ENCODE results near the gene GATA2. TPM values are rescaled to one million over a fixed set of nuclear protein-coding genes. Genes with fewer than 3 reads are reported as not detected.
A peak's percentile ranks its signal among the peaks of the same experiment; 100 is the strongest.

The GATA2 gene
- total RNA-seq (ENCODE audit: unreplicated experiment): 37.9 TPM
- long read RNA-seq, partial matches to known transcripts: 12 of 16 reads
- long read RNA-seq, other reads (novel, unspliced or antisense): 1 of 16 reads

DNA sequence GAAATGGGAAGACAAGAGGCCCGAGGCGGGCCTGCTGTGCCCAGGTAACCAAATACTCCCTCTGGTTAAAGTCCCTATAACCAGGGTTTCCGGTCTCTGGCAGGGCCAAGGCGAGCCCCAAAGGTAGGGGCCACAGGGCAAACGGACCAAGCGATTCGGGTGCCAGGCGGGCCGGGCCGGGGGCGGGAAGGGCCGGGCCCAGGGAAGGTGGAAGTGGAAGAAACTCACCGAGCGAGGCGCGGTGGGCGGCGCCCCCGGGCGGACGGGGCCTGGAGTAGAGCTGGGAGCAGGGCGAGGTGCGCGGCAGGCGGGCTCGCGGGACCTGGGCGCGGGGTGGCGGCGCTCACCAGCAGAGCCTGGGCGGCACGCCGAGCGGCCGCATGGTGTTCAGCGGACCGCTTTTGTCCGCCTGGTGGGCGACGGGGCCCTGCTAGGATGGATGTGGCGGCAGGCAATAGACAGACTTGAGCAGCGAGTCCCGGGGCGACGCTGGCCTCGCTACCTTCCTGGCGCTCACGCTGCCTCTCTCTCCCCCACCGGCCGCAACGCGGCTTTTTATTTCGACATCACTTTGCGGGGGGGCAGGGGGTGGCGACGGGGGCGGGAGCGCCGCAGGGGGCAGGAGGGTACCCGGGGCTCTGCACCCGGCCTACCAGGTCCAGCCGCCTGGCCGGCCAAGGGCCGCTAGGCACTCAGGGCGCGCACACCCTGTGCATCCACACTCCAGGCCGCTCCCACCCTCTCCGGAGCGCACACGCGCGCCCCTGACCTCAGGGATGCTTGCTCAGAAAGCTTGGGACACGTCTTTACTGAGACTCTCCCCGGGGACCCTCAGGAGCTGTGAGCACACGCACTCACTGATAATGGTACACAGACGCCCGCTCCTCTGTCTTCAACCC lies at the start of gene GATA2:
TSS of gene GATA2 (minus strand) at position 531 of the 899 bp plus-strand sequence. CDS start 6,170 bp downstream, outside the sequence.
- peak; percentile 60 for DNase-seq (ENCODE audit: low spot score)
- Mint-ChIP-seq H3K27ac (ENCODE audit: unreplicated experiment) (no peak within 1 kb of the TSS), H3K4me3 (ENCODE audit: unreplicated experiment) (peak within 1 kb of the TSS; percentile 83), H3K36me3 (ENCODE audit: low read depth, unreplicated experiment) (peaks cover 11% of the 10 kb centered on the region), H3K27me3 (ENCODE audit: unreplicated experiment) (peaks cover 20% of the 10 kb centered on the region), H3K9me3 (ENCODE audit: unreplicated experiment) (no peaks in the 10 kb centered on the region), H3K4me1 (ENCODE audit: unreplicated experiment) (peaks cover 34% of the 10 kb centered on the region)
- TF ChIP-seq, protein P1, sequence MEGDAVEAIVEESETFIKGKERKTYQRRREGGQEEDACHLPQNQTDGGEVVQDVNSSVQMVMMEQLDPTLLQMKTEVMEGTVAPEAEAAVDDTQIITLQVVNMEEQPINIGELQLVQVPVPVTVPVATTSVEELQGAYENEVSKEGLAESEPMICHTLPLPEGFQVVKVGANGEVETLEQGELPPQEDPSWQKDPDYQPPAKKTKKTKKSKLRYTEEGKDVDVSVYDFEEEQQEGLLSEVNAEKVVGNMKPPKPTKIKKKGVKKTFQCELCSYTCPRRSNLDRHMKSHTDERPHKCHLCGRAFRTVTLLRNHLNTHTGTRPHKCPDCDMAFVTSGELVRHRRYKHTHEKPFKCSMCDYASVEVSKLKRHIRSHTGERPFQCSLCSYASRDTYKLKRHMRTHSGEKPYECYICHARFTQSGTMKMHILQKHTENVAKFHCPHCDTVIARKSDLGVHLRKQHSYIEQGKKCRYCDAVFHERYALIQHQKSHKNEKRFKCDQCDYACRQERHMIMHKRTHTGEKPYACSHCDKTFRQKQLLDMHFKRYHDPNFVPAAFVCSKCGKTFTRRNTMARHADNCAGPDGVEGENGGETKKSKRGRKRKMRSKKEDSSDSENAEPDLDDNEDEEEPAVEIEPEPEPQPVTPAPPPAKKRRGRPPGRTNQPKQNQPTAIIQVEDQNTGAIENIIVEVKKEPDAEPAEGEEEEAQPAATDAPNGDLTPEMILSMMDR (IDR thresholded peaks at IDR 0.05; ENCODE audit: unreplicated experiment): no peak

DNA sequence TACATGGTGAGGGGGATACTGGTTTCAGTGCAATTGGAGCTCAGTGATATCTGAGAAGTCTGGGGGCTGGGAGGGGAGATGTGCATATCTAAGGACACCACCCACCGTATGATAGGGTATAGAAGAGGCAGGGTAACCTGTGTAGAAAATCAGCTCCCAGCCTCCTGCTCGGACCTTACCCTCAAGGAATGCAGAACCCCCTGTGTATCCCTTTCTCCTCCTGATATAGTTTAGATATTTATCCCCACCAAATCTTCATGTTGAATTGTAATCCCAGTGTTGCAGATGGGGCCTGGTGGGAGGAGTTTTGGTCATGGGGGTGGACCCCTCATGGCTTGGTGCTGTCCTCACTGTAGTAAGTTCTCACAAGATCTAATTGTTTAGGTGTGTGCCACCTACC lies 48.2 kb upstream of the GATA2 start:
- H3K4me3 Mint-ChIP-seq (ENCODE audit: unreplicated experiment): no peak overlapping the region
- TF ChIP-seq, protein P1 (IDR thresholded peaks at IDR 0.05; ENCODE audit: unreplicated experiment): no peak
- no peaks in the 10 kb centered on the region for H3K36me3 Mint-ChIP-seq (ENCODE audit: low read depth, unreplicated experiment)
- no peaks in the 10 kb centered on the region for H3K4me1 Mint-ChIP-seq (ENCODE audit: unreplicated experiment)
- no peak for DNase-seq (ENCODE audit: low spot score)
- no peaks in the 10 kb centered on the region for H3K9me3 Mint-ChIP-seq (ENCODE audit: unreplicated experiment)
- peaks cover 2% of the 10 kb centered on the region for H3K27me3 Mint-ChIP-seq (ENCODE audit: unreplicated experiment)
- no peak overlapping the region for H3K27ac Mint-ChIP-seq (ENCODE audit: unreplicated experiment)

DNA sequence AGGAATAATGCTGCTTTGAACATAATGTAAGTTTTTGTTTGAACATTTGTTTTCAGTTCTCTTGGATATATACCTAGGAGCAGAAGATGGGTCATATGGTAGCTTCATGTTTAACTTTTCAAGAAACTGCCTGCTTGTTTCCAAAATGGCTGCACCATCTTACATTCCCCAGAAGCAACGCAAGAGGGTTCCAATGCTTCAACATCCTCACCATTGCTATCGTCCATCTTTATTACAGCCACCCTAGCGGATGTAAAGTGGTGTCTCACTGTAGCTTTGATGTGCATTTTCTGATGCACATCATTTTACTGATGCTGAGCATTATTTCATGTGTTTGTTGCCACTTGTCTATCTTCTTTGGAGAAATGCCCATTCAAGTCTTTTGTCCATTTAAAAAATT lies 46.4 kb upstream of the GATA2 start:
- no peak for DNase-seq (ENCODE audit: low spot score)
- TF ChIP-seq, protein P1 (IDR thresholded peaks at IDR 0.05; ENCODE audit: unreplicated experiment): no peak
- H3K36me3 Mint-ChIP-seq (ENCODE audit: low read depth, unreplicated experiment): peaks cover 6% of the 10 kb centered on the region
- no peaks in the 10 kb centered on the region for H3K9me3 Mint-ChIP-seq (ENCODE audit: unreplicated experiment)
- H3K4me1 Mint-ChIP-seq (ENCODE audit: unreplicated experiment): no peaks in the 10 kb centered on the region
- H3K4me3 Mint-ChIP-seq (ENCODE audit: unreplicated experiment): no peak overlapping the region
- no peak overlapping the region for H3K27ac Mint-ChIP-seq (ENCODE audit: unreplicated experiment)
- peaks cover 2% of the 10 kb centered on the region for H3K27me3 Mint-ChIP-seq (ENCODE audit: unreplicated experiment)

DNA sequence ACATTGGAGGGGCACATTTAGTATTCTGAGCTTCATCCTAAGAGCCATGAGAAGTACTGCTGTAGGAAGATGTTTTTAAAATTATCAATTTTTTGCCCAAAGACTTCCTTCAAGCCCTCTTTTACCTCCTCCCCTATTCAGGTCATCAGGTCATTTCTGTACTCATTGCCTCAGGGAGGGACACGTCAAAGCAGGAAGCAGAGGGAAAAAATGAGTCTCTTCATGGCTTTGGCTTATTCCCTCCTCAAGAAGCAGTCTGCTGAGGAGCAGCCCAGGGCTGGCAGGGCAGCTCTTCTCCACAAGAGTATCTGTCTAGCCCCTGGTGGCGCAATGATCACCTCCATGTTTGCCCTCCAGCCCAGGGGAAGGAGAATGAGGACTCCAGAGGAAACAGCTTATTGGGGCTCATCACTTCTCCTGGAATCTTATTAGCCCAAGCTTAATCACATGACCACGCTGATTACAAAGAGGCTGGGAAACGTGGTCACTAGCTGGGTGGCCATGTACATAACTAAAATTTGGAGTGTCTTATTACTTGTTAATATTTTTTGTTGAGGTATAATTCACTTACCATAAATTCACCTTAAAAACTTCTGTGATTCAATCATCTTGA lies 44.2 kb upstream of the GATA2 start:
- no peak for DNase-seq (ENCODE audit: low spot score)

More for the DNA sequence above, 44.2 kb upstream of the GATA2 start:
- H3K27me3 Mint-ChIP-seq (ENCODE audit: unreplicated experiment): peaks cover 2% of the 10 kb centered on the region
- peaks cover 6% of the 10 kb centered on the region for H3K36me3 Mint-ChIP-seq (ENCODE audit: low read depth, unreplicated experiment)
- no peak overlapping the region for H3K4me3 Mint-ChIP-seq (ENCODE audit: unreplicated experiment)
- no peaks in the 10 kb centered on the region for H3K9me3 Mint-ChIP-seq (ENCODE audit: unreplicated experiment)
- TF ChIP-seq, protein P1 (IDR thresholded peaks at IDR 0.05; ENCODE audit: unreplicated experiment): no peak
- peaks cover 4% of the 10 kb centered on the region for H3K4me1 Mint-ChIP-seq (ENCODE audit: unreplicated experiment)
- no peak overlapping the region for H3K27ac Mint-ChIP-seq (ENCODE audit: unreplicated experiment)
